Measurements from ENCODE around the gene CBX6. TPM values are rescaled to one million over a fixed set of nuclear protein-coding genes. Genes with fewer than 3 reads are reported as not detected.

The CBX6 gene
- total RNA-seq, 3 donors from 2014 or later (not counting 1 experiment from before 2014, with no cell fraction given): 68.0 to 81.5 (median 75.7) TPM

DNA sequence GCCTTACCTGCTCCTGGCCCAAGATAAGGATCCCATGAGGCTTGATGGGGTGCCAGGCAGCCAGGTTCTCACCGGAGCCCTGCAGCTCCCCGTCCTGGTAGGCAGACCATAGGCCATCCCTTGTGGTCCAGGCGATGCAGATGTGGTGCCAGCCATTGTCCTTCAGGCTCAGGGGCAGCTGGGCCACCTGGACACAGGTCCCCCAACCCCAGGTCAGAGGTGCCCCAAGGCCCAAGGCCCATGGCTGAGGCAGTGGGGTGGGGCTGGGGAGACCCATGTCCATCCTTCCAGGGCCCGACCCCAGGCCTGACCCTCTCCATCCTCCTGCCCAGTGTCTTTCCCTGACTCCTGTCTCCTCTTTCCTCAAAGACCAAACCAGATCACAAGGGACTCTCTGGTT, 48.9 kb downstream of the CBX6 start:
- WGBS (ENCODE audit: insufficient coverage): 89% methylated on average over 4 of the region's 4 CpGs
- no peaks in the 10 kb centered on the region for H3K27me3 ChIP-seq (ENCODE audit: control insufficient read depth, insufficient read depth, low read length)
- Mint-ChIP-seq H3K4me3 (no peak overlapping the region), H3K27ac (no peak overlapping the region), H3K9me3 (no peaks in the 10 kb centered on the region), H3K36me3 (no peaks in the 10 kb centered on the region), H3K27me3 (ENCODE audit: low read depth in 2 of 2) (no peaks in the 10 kb centered on the region), H3K4me1 (no peaks in the 10 kb centered on the region)
- no peak for ATAC-seq
- no peak overlapping the region for H3K4me3 ChIP-seq (ENCODE audit: low read length)
- no peak for DNase-seq
- no peaks in the 10 kb centered on the region for H3K9me3 ChIP-seq (ENCODE audit: control insufficient read depth, insufficient read depth, low read length)
- intact Hi-C loops (cut with micrococcal nuclease): no loop called here
- TF ChIP-seq, protein P1, sequence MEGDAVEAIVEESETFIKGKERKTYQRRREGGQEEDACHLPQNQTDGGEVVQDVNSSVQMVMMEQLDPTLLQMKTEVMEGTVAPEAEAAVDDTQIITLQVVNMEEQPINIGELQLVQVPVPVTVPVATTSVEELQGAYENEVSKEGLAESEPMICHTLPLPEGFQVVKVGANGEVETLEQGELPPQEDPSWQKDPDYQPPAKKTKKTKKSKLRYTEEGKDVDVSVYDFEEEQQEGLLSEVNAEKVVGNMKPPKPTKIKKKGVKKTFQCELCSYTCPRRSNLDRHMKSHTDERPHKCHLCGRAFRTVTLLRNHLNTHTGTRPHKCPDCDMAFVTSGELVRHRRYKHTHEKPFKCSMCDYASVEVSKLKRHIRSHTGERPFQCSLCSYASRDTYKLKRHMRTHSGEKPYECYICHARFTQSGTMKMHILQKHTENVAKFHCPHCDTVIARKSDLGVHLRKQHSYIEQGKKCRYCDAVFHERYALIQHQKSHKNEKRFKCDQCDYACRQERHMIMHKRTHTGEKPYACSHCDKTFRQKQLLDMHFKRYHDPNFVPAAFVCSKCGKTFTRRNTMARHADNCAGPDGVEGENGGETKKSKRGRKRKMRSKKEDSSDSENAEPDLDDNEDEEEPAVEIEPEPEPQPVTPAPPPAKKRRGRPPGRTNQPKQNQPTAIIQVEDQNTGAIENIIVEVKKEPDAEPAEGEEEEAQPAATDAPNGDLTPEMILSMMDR (IDR thresholded peaks at IDR 0.05): no peak
- H3K4me1 ChIP-seq (ENCODE audit: control insufficient read depth, insufficient read depth, low read length): no peaks in the 10 kb centered on the region
- no peak overlapping the region for H3K27ac ChIP-seq (ENCODE audit: low read length)
- H3K36me3 ChIP-seq (ENCODE audit: control insufficient read depth, insufficient read depth, low read length): no peaks in the 10 kb centered on the region

DNA sequence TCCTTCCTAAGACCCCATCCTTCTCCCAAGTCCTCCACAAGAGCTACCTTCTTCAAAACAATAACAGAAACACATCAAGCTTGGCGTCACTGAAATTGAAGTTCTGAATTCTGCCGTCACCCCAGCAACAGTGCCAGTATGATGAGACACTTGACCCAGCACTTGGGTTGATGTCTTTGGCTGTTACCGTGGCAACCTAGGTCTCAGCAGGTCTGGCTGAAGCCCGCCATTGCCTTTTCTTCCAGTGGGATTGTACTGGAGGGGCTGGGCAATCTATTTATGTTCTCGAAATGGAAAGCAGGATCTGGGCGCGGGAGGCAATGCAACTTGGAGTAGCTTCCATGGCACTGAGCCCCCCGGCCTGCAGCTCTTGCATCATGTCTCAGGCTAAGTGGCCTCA, 52.0 kb downstream of the CBX6 start:
- Histone ChIP-seq H3K4me1 (ENCODE audit: control insufficient read depth, insufficient read depth, low read length) (no peaks in the 10 kb centered on the region), H3K27me3 (ENCODE audit: control insufficient read depth, insufficient read depth, low read length) (no peaks in the 10 kb centered on the region), H3K36me3 (ENCODE audit: control insufficient read depth, insufficient read depth, low read length) (no peaks in the 10 kb centered on the region), H3K4me3 (ENCODE audit: low read length) (no peak overlapping the region), H3K9me3 (ENCODE audit: control insufficient read depth, insufficient read depth, low read length) (no peaks in the 10 kb centered on the region), H3K27ac (ENCODE audit: low read length) (no peak overlapping the region)
- WGBS (ENCODE audit: insufficient coverage): 87% methylated on average over 8 of the region's 8 CpGs
- Mint-ChIP-seq H3K4me3 (no peak overlapping the region), H3K36me3 (no peaks in the 10 kb centered on the region), H3K27me3 (ENCODE audit: low read depth in 2 of 2) (peaks cover 0 to 6% of the 10 kb centered on the region in 2 donors), H3K9me3 (no peaks in the 10 kb centered on the region), H3K27ac (no peak overlapping the region), H3K4me1 (no peaks in the 10 kb centered on the region)
- TF ChIP-seq, protein P1 (IDR thresholded peaks at IDR 0.05): no peak
- DNase-seq (no peak), ATAC-seq (no peak)
- intact Hi-C loops (cut with micrococcal nuclease): no loop called here

DNA sequence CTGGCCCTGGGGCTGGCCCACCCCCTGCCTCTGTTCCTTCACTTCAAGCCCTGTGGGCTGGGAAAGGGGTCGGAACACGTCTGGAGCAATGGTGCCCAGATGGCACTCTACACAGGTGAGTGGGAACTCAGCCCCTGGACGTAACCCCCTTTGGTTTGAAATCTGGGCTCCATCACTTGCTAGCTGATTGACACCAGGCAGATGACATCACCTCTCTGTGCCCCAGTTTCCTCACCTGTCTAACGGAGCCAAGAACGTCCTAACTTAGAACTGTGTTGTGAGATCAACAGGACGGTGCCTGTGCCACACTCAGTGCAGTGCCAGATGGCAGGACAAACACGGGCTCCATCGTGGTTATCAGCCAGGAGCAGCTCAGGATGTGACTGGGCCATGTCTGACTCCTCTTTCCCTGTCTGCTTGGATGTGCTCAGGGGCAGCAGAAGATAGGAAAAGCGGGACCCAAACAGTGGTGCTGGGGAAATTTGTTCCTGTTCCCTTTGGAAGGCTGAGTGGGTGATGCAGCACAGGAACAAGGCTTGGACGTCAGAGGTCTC, 52.6 kb downstream of the CBX6 start:
- intact Hi-C loops (cut with micrococcal nuclease): no loop called here
- TF ChIP-seq, protein P1 (IDR thresholded peaks at IDR 0.05): no peak
- no peaks in the 10 kb centered on the region for H3K27me3 ChIP-seq (ENCODE audit: control insufficient read depth, insufficient read depth, low read length)
- no peak for DNase-seq
- H3K27ac ChIP-seq (ENCODE audit: low read length): no peak overlapping the region
- no peaks in the 10 kb centered on the region for H3K36me3 ChIP-seq (ENCODE audit: control insufficient read depth, insufficient read depth, low read length)
- H3K4me1 ChIP-seq (ENCODE audit: control insufficient read depth, insufficient read depth, low read length): no peaks in the 10 kb centered on the region
- H3K4me3 Mint-ChIP-seq: no peak overlapping the region
- no peak overlapping the region for H3K4me3 ChIP-seq (ENCODE audit: low read length)
- no peaks in the 10 kb centered on the region for H3K36me3 Mint-ChIP-seq
- no peaks in the 10 kb centered on the region for H3K9me3 ChIP-seq (ENCODE audit: control insufficient read depth, insufficient read depth, low read length)
- no peak overlapping the region for H3K27ac Mint-ChIP-seq
- no peaks in the 10 kb centered on the region for H3K9me3 Mint-ChIP-seq
- H3K4me1 Mint-ChIP-seq: no peaks in the 10 kb centered on the region
- peaks cover 0 to 6% of the 10 kb centered on the region in 2 donors for H3K27me3 Mint-ChIP-seq (ENCODE audit: low read depth in 2 of 2)
- WGBS (ENCODE audit: insufficient coverage): 83% methylated on average over 10 of the region's 10 CpGs
- ATAC-seq: no peak

DNA sequence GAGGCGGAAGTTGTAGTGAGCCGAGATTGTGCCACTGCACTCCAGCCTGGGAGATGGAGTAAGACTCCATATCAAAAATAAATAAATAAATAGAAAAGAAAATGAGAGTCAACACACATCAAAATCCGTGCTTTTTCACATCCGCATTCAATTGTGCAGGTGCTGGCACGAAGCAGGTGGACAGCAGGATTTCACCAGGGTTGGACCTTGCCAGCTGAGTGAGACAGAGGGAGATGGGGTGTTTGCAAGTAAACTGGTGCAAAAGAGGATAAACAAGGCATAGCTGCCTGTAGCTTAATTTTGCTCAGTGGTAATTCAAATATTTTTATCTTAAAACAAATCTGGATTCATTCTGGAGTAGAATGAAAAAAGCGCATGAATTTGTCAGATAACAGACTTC, 54.8 kb downstream of the CBX6 start:
- H3K4me1 ChIP-seq (ENCODE audit: control insufficient read depth, insufficient read depth, low read length): no peaks in the 10 kb centered on the region
- H3K9me3 Mint-ChIP-seq: no peaks in the 10 kb centered on the region
- 98% methylated on average over 5 of the region's 6 CpGs for whole genome bisulfite sequencing (ENCODE audit: insufficient coverage)
- H3K27ac Mint-ChIP-seq: no peak overlapping the region
- ATAC-seq: no peak
- no peak overlapping the region for H3K27ac ChIP-seq (ENCODE audit: low read length)
- H3K27me3 ChIP-seq (ENCODE audit: control insufficient read depth, insufficient read depth, low read length): no peaks in the 10 kb centered on the region
- TF ChIP-seq, protein P1 (IDR thresholded peaks at IDR 0.05): no peak
- H3K4me3 Mint-ChIP-seq: no peak overlapping the region
- no peaks in the 10 kb centered on the region for H3K4me1 Mint-ChIP-seq
- H3K4me3 ChIP-seq (ENCODE audit: low read length): no peak overlapping the region
- no peaks in the 10 kb centered on the region for H3K36me3 ChIP-seq (ENCODE audit: control insufficient read depth, insufficient read depth, low read length)
- intact Hi-C loops (cut with micrococcal nuclease): no loop called here
- H3K36me3 Mint-ChIP-seq: no peaks in the 10 kb centered on the region
- no peaks in the 10 kb centered on the region for H3K9me3 ChIP-seq (ENCODE audit: control insufficient read depth, insufficient read depth, low read length)
- H3K27me3 Mint-ChIP-seq (ENCODE audit: low read depth in 2 of 2): peaks cover 0 to 11% of the 10 kb centered on the region in 2 donors
- no peak for DNase-seq
